ENCODE measurements around the gene PRICKLE2.

The PRICKLE2 gene

DNA sequence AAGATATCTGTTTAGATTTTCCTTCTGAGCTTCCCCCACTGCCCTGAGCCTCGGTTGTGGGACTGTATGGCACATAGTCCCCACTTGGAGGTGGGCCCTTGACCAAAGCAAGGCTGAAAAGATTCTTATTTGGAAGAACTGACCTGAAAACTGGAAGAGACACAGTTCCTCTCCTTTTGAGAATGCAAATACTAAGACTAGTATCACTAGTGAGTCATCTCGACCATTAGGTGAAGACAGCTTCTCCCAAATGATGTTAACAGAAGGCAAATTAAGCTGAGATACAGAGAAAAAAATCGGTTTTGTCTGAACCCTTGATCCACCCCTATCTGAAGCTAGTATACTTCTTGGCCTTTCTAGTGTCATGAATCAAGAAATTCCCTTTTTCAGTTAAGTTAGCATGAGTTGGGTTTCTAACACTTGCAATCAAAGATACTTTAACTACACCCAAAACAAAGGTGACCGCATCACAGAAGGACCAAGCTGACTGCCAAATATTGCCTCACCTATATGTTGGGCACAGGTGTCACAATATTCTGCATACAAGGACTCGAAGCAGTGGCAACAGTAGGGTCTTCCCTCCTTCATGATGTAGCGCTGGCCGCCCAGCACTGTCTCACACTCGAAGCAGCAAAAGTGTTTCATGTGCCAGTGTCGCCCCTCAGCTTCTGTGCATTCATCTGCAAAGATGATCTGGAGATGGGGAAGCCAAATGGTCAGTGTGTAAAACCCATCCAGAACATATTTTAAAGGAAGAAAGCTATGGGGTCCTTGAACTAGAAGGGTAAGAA is 72.4 kb downstream of the PRICKLE2 start:
- no peak for DNase-seq

DNA sequence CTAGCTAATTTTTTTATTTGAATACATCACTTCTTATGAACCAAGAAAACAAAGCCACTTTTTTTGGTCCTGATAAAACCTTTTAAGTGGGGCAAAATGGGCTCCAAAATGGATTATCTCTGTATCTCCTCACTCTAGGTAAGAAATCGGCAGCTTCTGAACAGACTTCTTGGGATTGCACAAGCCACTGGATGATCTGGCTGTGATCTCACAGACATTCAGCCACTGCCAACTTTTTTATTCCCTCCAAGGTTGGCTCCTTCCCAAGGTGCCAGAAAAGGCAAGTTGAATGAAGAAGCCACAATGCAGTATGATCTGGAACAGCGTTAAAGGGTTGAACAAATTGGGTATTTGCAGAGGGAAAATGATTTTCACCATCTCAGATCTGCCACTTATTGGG is 73.2 kb downstream of the PRICKLE2 start:
- DNase-seq, result no peak

DNA sequence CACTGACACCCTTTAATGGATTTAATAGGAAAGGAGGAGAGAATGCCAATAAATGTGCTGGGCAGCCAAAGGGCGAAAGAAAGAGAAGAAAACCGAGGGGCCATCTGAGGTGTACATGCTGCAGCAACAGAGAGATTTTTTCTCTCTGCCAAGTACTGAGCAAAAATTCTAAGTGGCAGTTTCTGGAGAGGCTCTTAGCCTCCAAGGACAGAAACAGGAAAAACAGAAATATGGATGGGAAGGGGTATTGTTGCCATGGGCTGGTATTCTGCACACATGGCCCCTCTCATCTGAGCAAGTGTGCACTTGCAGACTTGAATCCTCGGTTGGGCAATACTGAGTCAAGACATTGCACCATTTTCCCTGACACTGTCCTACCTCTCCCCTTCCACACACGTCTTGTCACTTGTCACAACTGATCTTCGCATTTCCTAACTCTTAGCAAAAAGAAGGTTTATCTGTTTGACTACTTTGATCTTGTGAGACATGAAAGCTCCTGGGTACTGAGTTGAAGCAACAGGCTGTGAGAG is 73.9 kb downstream of the PRICKLE2 start:
- no peak for DNase-seq

DNA sequence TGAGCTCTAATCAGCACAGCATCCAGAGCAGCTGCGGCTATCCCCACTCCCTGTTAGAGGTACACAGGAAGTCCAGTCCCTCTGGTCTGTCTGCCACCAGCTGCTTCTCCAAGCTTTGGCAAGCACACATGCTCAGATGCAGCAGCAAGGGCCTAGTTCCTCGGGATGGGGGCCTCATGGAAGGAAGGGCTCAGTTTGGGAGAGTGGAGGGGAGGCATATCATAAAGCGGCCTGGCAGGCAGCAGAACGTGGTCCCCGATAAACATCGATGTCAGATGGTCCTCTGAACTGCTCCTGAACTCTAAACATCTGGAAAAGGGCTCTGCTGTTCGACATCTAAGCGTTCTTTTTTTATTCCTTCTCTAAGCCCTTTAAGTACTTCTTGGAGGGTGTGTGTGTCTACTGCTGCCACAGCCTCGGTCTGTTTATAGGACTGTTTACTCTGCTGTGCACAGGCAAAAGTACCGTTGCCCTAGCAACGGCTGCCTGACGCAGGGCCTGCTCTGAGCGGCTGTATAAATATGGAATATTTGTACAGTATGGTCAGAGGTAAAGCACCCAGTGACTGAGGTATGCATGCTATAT is 74.6 kb downstream of the PRICKLE2 start:
- peak; percentile 86 for DNase-seq

DNA sequence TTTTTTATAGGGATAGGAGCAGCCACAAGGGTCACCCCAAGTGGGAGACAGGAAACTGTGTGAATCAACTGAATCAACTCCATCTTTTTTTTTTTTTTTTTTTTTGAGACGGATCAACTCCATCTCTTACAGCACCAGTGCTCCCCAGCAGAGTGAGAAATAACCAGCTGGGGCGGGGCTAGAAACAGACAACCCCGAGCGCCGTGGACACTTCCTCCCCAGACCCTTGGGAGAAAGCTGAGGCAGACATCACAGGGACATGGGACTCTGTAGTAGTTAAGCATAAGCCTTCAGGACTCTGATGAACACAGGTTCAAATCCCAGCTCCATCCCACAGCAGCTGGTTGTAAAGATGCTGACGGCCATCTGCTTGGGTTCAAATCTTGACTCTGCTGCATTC is 75.4 kb downstream of the PRICKLE2 start:
- DNase-seq, result no peak

DNA sequence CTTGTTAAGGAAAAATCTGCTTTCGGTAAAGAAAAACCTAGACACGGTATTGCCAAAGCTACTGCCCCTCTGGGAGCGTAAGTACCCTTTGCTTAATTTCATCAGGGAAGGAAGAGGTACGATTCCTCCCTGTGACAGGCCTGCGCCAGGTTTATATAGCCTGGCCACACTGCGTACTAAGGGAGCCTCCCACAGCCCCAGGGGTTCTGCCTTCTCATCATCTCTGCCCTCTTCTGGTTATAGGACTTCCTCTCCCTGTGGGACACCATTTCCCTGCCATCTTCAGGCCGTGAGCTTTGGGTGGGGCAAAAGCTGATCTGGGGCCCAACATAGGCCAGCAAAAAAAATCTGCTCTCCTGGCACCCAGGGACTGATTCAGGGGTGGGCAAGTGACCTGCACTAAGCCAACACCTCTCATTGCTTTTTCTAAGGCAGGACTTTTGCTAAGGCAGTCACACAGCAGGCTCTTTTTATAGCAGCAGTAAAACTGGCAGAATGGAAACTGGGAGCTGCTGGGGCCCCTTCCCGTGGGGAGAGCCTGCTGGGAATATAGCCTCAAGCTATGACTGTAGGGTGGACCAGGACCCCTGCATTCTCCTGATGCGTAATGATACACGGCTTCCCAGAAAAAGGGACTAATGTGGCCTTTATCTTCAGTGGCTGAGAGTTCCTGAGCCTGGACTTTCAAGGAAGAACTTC is 76.2 kb downstream of the PRICKLE2 start:
- DNase-seq, result no peak

DNA sequence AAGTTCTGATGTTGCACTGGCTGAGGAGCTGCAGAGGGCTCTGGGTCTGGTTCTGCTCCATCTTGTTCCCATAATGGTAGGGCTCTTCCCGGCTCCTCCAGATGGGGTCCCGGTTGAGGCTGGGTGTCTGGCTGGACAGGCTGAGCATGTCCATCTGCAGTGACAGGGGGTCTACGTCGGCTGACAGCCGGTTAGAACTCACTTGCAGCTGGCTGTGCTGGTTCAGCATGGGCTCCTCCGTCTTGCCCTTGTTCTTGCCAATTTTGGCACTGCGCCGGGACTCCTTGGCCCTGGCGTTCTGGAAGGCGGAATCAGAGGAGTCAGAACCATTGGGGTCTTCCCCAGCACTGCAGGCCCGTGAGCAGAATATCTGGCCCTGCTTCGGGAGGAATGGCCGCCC is 78.1 kb downstream of the PRICKLE2 start:
- DNase-seq, result no peak

DNA sequence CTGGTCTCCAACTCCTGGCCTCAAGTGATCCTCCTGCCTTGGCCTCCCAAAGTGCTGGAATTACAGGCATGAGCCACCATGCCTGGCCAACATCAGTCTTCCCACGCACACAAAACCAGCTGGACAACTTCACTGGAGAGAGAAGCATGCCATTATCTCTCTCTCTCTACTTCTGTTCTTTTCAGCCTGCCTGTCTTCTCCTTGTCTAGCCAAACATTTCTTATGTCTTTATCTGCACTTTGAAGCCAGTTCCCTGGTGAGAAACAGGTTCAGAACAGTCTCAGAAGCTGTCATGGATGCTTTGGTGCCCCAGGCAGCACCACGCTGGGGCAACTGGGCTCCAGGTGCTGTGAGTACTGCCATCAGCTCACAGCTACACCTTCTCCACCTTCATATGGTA is 79.8 kb downstream of the PRICKLE2 start:
- DNase-seq, result no peak

DNA sequence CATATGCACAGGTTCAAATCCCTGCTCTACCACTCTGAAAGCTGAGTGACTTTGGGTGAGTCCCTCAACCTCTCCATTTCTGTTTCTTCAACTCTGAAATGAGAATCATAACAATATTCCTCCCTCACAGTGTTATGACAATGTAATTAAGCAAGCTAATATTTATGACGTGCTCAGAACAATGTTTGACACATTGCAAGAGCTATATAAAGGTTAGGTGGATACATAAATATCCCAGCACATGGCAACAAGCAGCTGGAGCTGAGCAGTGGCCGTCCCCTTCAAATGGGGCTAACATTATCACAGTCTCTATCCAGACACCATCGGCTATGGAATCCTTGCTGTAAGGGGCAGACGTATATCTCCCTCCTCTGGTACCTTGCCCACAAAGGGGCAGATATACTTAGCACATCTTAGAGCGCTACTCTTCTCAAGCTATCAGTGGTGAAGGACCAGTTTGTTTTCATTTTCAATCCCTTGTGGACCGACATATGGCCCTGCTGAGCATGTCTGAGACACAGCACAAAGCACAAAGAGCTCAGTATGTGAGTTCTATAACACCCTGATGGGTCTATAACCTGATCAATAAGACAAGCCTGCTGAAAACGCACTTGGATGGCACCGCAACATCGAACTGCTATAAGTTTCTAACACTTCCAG is 80.9 kb downstream of the PRICKLE2 start:
- DNase-seq, result peak; percentile 24

DNA sequence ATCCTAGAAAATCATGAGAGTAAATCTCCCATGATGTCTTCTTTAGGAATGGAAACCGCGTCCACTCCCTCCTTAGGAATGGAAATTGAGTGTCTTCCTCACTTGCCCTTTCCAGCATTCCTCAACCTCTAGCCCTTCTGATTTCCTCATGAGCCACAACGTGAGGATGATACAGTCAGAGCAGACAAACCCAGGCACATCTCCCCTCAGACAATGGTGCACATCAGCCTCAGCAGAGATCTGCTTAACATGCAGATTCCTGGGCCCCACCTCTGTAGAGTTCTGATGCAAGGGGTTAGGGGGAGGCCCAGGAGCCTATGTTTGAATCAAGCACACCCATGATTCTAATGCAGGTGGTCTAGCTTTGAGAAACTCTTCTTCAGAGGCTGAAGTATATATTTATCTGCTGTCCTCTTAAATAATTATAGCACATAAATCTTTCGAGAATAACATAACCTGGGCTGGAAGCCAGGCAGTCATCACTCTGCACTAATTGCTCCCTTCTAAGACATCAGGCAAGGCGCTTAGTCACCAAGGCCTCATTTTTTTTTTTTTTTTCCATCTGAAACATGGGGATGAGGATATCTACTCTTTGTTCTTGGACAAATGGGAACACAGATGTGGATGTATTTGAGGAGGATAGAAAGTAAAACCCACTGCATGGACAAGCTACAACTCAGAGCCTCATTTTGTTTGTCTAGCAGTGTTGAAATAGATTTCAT is 81.7 kb downstream of the PRICKLE2 start:
- peak; percentile 27 for DNase-seq

DNA sequence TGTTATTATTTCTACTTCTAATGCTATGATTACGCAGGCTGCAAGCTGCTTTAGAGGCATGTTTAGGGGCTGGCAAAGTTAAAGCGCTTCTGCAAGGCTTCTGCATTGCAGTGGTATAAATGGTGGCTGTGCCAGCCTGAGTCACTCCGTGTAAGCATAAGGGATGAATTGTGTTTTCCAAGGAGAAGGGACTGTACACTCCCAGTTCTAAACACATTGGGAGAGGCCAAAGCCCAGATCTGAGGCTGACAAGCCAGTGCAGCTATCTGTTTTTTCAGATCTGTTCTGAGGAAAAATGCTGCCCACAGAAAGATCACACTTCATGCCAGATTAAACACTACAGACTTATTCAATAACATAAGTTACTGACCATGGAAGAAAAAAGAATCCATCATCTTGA is 83.8 kb downstream of the PRICKLE2 start:
- no peak for DNase-seq

DNA sequence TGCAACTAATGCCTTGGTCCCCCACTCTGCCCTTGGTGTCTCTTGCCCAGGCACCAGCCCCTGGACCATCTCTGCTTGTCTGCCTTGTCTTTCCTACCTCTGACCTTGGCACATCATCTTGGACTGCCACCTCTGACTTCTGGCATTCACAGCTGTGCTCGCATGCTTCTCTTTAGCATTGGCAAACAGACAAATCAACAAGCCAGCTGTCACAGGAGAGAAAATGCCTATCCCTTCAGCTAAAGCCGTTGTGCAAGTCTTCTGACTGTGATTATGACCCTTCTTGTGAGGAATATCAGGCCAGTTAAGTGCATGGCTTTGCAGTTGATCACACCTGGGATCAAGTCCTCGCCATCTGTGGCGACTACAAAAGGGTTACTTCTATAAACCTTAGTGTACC is 84.6 kb downstream of the PRICKLE2 start:
- DNase-seq, result peak; percentile 13

DNA sequence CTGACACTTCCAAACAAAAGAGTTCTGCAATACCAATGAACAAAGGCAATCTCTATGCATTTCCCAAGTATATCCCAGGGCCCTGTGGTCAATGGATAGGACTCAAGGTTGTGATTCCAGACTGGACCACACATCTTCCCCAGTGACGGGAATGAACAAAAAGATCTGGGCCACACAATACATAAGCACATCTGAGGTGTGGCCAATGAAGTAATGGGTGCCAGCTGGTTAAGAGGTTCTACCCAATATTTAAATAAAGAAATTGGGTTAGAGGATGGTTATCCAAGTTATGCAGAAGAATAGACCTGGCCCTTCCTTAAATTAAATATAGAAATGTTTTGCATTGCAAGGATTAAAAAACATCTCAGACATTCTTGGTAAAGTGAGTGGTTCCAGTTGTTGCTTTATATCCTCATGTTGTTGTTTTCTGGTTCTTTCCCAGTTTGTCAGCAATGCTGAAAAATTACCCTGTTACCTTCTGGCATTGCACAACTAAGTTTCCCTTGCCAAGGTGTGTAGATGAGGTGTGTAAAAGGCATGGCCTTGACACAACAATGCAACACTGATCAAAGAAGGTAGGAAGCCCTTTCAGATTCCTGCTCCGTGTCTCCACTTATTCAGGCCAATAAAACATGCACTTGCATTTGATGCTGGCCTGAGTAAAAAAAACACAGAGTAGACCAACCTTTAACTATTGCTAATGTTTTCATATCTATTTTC is 86.5 kb downstream of the PRICKLE2 start:
- no peak for DNase-seq

DNA sequence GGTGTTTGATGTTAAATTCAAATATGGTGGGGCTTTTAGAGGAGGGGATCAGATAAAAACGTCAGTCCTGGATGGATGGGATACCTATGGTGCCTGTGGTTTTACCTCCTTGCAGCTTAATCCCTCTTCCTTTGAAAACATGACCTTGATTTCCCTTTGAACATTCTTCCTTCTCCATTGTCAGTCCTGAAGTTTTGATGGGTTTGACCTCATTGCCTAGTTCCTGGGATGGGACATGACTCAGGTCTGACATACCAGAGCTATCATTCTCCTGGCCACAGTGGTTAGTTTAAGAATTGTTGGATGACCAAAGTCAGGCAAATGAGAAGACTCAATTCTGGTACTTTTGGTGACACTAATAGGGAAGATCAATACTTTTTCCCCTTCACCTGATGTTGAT is 87.2 kb downstream of the PRICKLE2 start:
- no peak for DNase-seq

DNA sequence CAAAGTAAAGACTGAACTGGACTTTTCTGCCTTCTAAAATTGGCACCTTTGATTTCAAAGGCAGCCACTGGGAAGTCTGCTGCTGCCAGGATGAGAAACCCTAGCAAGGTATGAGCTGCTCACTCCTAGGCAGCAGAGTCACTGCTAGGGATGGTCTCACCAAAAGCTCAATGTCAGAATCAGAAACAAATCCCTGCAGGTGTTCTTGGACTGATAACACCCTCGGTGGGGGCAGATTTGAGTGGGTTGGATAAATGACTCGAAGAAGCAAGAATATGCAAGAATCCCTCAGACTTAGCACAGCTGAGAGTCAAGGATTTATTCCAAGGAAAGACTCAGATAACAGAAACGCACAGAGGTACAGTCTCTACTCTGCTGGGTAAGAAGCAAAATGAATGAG is 90.4 kb downstream of the PRICKLE2 start:
- no peak for DNase-seq

DNA sequence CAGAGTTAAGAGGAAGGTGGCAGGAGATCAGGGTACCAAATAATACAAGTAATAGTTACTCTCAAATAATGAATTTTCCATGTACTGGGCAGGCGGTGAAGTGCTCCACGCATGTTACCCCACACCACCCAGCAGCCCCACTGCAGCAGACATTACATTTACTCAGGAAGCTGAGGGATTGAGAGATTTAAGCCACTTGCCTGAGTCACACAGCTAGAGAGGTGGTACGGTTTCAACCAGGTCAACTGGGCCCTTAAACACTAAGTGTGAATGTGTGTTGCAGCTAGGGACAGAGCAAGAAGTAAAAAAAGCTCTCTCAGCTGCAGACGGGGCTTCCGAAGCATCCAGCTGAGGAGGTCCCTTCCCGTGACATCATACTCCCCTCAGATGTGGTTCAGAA is 91.3 kb downstream of the PRICKLE2 start:
- no peak for DNase-seq

DNA sequence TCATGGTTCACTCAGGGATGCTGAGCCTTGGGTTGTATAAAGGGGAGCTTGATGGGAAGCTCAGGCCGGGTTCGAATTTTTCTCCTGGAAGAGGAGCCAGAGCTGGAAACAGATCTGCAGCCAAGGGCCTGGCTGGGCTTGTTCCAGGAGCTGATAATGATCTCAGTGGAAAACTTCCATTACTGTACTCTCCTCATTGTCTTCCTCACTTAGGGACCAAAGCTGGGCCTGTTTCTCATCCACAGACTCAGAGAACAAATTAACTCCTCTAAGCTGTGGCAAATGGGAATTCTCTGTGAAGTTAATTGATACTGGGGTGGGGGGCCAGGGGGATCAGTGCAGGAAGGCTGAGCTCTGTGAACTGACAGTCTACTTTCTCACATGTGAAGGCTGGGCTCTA is 92.0 kb downstream of the PRICKLE2 start:
- no peak for DNase-seq

DNA sequence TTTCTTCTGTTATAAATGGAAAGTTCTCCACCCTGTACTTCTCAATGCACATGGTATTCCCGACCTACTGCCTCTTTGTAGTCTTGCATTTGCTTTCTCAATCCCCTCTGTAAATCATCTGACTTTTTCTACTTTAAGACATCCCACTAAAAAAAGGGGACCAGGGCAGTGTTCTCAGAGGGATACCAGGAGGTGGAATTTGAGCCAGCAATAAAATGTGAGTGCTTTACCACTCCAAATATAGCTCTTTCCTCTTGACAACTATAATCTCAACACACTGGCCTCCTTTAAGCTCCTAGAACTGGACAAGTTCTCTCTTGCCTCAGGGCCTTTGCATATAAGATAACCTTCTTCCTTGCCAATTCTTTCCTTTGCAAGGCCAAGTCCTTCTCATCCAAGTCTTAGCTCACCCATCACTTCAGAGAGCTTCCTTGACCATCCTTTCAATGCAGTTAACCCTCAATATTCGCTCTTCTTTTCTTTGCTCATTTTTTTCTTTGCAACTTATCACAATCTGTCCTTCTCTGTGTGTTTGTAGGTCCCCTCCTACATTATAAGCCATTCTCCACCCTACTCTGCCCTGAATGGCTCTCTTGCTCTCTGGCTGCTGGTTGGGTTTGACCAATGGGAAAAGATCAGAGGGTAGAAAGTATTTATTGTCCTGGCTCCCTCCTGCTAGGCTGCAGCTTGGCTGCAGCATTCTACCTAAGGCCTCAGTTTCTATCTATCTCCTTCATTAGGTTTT is 93.4 kb downstream of the PRICKLE2 start:
- DNase-seq, result peak; percentile 66

DNA sequence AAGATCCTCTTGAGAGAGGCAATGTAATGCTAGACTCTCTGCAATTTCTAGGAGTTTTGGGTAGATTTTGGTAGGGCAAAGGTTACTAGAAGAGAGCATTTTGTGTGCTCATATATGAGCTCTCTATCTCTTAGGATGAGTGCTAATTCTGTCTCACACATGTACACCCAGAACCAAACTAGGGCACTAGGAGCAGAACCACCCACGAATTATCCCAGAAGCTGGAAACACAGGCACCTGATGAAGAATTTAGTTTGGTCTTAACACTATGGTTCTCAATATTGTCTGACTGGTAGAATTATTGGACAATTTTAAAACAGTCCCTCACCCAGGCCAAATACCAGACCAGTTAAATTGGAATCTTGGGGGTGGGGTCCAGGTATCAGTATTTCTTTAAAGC is 94.8 kb downstream of the PRICKLE2 start:
- DNase-seq, result no peak

DNA sequence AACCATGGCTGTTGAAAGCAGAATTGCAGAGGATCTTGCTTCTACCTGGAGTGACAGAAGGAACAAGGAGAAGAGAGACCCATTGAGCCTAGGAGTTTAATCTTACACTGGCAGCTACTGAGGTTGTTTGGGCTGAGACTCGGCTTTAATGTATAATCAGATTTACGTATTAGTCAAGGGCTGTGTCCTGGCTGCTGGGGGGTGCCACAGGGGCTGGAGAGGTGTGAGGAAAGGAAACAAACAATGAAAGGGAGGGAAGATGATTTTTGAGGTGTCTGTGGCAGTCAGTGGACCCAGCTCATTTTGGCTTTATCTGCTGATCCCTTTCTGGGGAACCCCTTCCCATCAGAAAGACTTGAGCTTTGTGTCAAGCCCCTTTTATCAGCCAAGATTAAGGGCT is 95.7 kb downstream of the PRICKLE2 start:
- peak; percentile 48 for DNase-seq

DNA sequence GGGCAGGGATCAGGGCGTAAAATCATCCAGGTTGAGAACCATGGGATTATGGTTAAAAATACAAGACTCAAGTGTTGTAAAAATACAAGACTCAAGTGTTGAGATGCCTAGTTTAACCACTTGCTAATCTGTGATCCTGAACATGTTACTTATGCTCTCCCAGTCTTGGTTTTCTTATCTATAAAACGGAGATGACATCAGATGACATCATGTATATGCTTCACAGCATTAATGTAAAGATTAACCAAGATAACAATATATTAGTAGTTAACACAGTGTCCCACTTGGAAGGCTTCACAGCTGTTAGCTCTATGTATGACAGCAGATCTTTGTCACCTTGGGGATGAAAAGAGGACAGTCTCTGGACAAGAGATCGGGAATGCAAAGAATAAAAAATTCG is 96.2 kb downstream of the PRICKLE2 start:
- peak; percentile 18 for DNase-seq
